K562 (cell line): Measurements from ENCODE around the gene TLE3. TPM values are rescaled to one million over a fixed set of nuclear protein-coding genes. Genes with fewer than 3 reads are reported as not detected.

Experiments used
- ATF7 ChIP-seq: fragments of 450-650 bp; IDR thresholded peaks from 2 replicates; pipeline ENCODE4 v1.7.1; 2014; ENCODE audit warnings: mild to moderate bottlenecking, moderate library complexity
- CBX1 ChIP-seq: sonication (generic); IDR thresholded peaks from 2 replicates; pipeline ENCODE4 v1.6.1; 2016; ENCODE audit warnings: antibody characterized with exemption, low read depth, mild to moderate bottlenecking
- CXXC5 ChIP-seq: fragments of 250-450 bp; sonication (Bioruptor Pico); IDR thresholded peaks from 2 replicates; pipeline ENCODE4 v1.8.0; 2022; ENCODE audit warnings: inconsistent platforms, mild to moderate bottlenecking, moderate library complexity
- FOXM1 ChIP-seq, 2 experiments: fragments of 450-650 bp in 1 of 2; sonication (generic) in 1 of 2; formaldehyde crosslinking in 1 of 2; IDR thresholded peaks; 2 replicates each; pipeline versions ENCODE4 v1.6.1 to v1.9.0; 2017 to 2022; ENCODE audit warnings: low read depth in 2 of 2, mild to moderate bottlenecking in 2 of 2, missing genetic modification reagents in 1 of 2, moderate library complexity in 1 of 2
- FOXO4 ChIP-seq: fragments of 450-650 bp; formaldehyde crosslinking; IDR thresholded peaks from 2 replicates; pipeline ENCODE4 v1.4.0; 2020; ENCODE audit warnings: mild to moderate bottlenecking, moderate library complexity
- KAT2B ChIP-seq: IDR thresholded peaks from one replicate; pipeline ENCODE4 v1.6.1; 2012; ENCODE audit warnings: low read depth, mild to moderate bottlenecking, control low read depth, inconsistent platforms, low read length, moderate library complexity
- L3MBTL2 ChIP-seq: fragments of 450-650 bp; IDR thresholded peaks from 2 replicates; pipeline ENCODE4 v1.6.1; 2016; ENCODE audit warnings: mild to moderate bottlenecking, moderate library complexity
- MNT ChIP-seq, 2 experiments: fragments of 450-650 bp; conservative IDR thresholded peaks; 2 replicates each; pipeline ENCODE4 v1.6.1; 2017; ENCODE audit warnings: mild to moderate bottlenecking in 2 of 2, moderate library complexity in 2 of 2
- NR2C2 ChIP-seq, 2 experiments: fragments of 200-800 bp in 1 of 2; sonication (Bioruptor generic) in 1 of 2; sonication (generic) in 1 of 2; formaldehyde crosslinking in 1 of 2; IDR thresholded peaks; 2 replicates each; pipeline versions ENCODE4 v1.6.1 to v1.8.0; 2016 to 2022; ENCODE audit warnings: mild to moderate bottlenecking in 1 of 2, missing compliant biosample characterization in 1 of 2, missing genetic modification characterization in 1 of 2, missing genetic modification reagents in 1 of 2
- PRDM10 ChIP-seq: fragments of 450-650 bp; IDR thresholded peaks from 2 replicates; pipeline ENCODE4 v1.6.1; 2018; ENCODE audit not compliant: partially characterized antibody
- SMAD4 ChIP-seq: fragments of 250-450 bp; sonication (Bioruptor Pico); conservative IDR thresholded peaks from 2 replicates; pipeline ENCODE4 v1.8.0; 2021; ENCODE audit warnings: inconsistent platforms, mild to moderate bottlenecking, moderate library complexity
- TBP ChIP-seq: optimal IDR thresholded peaks from 2 replicates; pipeline ENCODE3; 2011; ENCODE audit warnings: low read depth, low read length, improper control_type of control experiment
- USF2 ChIP-seq: sonication (generic); formaldehyde crosslinking; IDR thresholded peaks from 2 replicates; pipeline ENCODE4 v1.5.0; 2020; ENCODE audit warnings: missing genetic modification reagents
- VEZF1 ChIP-seq: fragments of 200-800 bp; sonication (Bioruptor generic); IDR thresholded peaks from 2 replicates; pipeline ENCODE4 v1.6.1; 2017; ENCODE audit warnings: missing genetic modification characterization, missing compliant biosample characterization
- ZBTB7A ChIP-seq: IDR thresholded peaks from 2 replicates; pipeline ENCODE4 v1.6.1; 2011; ENCODE audit warnings: low read depth, mild to moderate bottlenecking, low read length, moderate library complexity, borderline replicate concordance; ENCODE audit not compliant: control insufficient read depth
- ZNF3 ChIP-seq: fragments of 250-450 bp; sonication (Bioruptor Pico); IDR thresholded peaks from 2 replicates; pipeline ENCODE4 v1.5.0; 2021; ENCODE audit warnings: mild to moderate bottlenecking, moderate library complexity
- ZNF384 ChIP-seq: IDR thresholded peaks from 2 replicates; pipeline ENCODE4 v1.6.1; 2012; ENCODE audit warnings: low read depth, low read length, improper control_type of control experiment
- polyA plus RNA-seq, 8 experiments: library from polyadenylated mRNA; depleted of rRNA in 4 of 8; stranded (reverse) in 5 of 8; unstranded in 3 of 8; fragments of >200 nt; fragmentation: Nextera tagmentation in 2 of 8; fragmentation: Illumina TruSeq in 1 of 8; extraction: Ambion mirVana in 2 of 8; extraction: Trizol in 1 of 8; gene quantifications; 2 replicates each; pipeline versions ENCODE4 v1.2.1 to v1.2.3, GENCODE V29; 2011 to 2014; ENCODE audit warnings: inconsistent platforms in 1 of 8, missing spikeins in 1 of 8
- total RNA-seq, 7 experiments: library from RNA; depleted of rRNA in 6 of 7; stranded (reverse); fragments of >200 nt in 6 of 7; fragmentation: Illumina TruSeq in 2 of 7; extraction: Trizol in 2 of 7; gene quantifications; 2 replicates each; pipeline versions ENCODE4 v1.2.1 to v1.2.3, GENCODE V29; 2011 to 2021; ENCODE audit warnings: low replicate concordance in 1 of 7

TLE3 gene
- total and polyA plus RNA-seq, 9 of the 15 experiments (the other 6 are each of a cell fraction or from before 2014, with no cell fraction given) = 1.5 to 84.2 (median 14.1) TPM

- TF ChIP-seq NR2C2 (CRISPR knock-in tag; IDR thresholded peaks at IDR 0.05) = no peak
- TF ChIP-seq NR2C2 (tag; IDR thresholded peaks at IDR 0.05) = peak; percentile 75
- peak; percentile 94 for TF ChIP-seq PRDM10
- peak; percentile 82 to 87 for TF ChIP-seq MNT (conservative IDR thresholded peaks at IDR 0.05)
- TF ChIP-seq CXXC5 (CRISPR knock-in tag) = peak; percentile 33; the same call in 1 of the 2 replicates
- TF ChIP-seq ZNF3 (CRISPR knock-in tag) = no peak
- peak; percentile 99 for TF ChIP-seq ZNF384
- TF ChIP-seq SMAD4 (CRISPR knock-in tag) = peak; percentile 33; the same call in 1 of the 2 replicates
- peak; percentile 30; the same call in 1 of the 2 replicates for TF ChIP-seq VEZF1 (CRISPR knock-in tag)
- TF ChIP-seq TBP = peak; percentile 42
- no peak for TF ChIP-seq CBX1
- TF ChIP-seq ZBTB7A = peak; percentile 67; the same call in 1 of the 2 replicates
- peak; percentile 50 for TF ChIP-seq USF2 (CRISPR knock-in tag)
- peak; percentile 77 for TF ChIP-seq FOXM1 (IDR thresholded peaks at IDR 0.05; ENCODE audit: low read depth)
- TF ChIP-seq FOXM1 (CRISPR knock-in tag; IDR thresholded peaks at IDR 0.05; ENCODE audit: low read depth) = no peak
- peak; percentile 64 for TF ChIP-seq L3MBTL2
- TF ChIP-seq ATF7 = peak; percentile 63
- TF ChIP-seq KAT2B = no peak
- no peak for TF ChIP-seq FOXO4 (CRISPR knock-in tag)
Measured at GRCh38 chr15:70101459-70102113, 3.9 kb upstream of the TLE3 start (continued).
